SU-DHL-6 (cell line): Measurements from ENCODE around the gene ZNF628.

ENCODE experiments used
- H2AFZ ChIP-seq: fragments of 200-600 bp; sonication (generic); 2 replicates; pipeline ENCODE4 v1.6.1; 2014; ENCODE audit warnings: low read depth, mild to moderate bottlenecking, moderate library complexity, mixed read lengths, antibody characterized with exemption, low read length; ENCODE audit not compliant: severe bottlenecking
- H3F3A ChIP-seq: fragments of 200-600 bp; shearing (Covaris generic); 2 replicates; pipeline ENCODE4 v1.6.0; 2016; ENCODE audit warnings: antibody characterized with exemption, mild to moderate bottlenecking; ENCODE audit not compliant: insufficient read depth
- H3K27ac ChIP-seq: fragments of 200-600 bp; sonication (generic); 2 replicates; pipeline ENCODE4 v1.5.1; 2016; ENCODE audit warnings: low read depth, mild to moderate bottlenecking, low read length, moderate library complexity, mixed read lengths
- H3K27me3 ChIP-seq: fragments of 200-600 bp; sonication (generic), shearing (Covaris generic); 2 replicates; pipeline ENCODE4 v1.6.0; 2014; ENCODE audit warnings: mild to moderate bottlenecking, low read length
- H3K36me3 ChIP-seq: fragments of 200-600 bp; sonication (generic); 2 replicates; pipeline ENCODE4 v1.6.1; 2014; ENCODE audit warnings: mild to moderate bottlenecking, low read length, mixed read lengths
- H3K4me2 ChIP-seq: fragments of 300-600, 200-600 bp; shearing (Covaris generic), sonication (generic); 2 replicates; pipeline ENCODE4 v1.6.0; 2014; ENCODE audit warnings: low read length, low read depth, mild to moderate bottlenecking; ENCODE audit not compliant: poor library complexity, severe bottlenecking
- H3K4me3 ChIP-seq: fragments of 200-600 bp; sonication (generic); 2 replicates; pipeline ENCODE4 v1.5.1; 2014; ENCODE audit warnings: antibody characterized with exemption, low read length, mild to moderate bottlenecking, mixed read lengths; ENCODE audit not compliant: insufficient read depth, poor library complexity, severe bottlenecking
- H3K79me2 ChIP-seq: fragments of 200-600 bp; sonication (generic); 2 replicates; pipeline ENCODE4 v1.6.1; 2014; ENCODE audit warnings: mild to moderate bottlenecking, low read length, moderate library complexity; ENCODE audit not compliant: insufficient read depth
- H3K9ac ChIP-seq: fragments of 200-600 bp; sonication (generic); 2 replicates; pipeline ENCODE4 v1.7.0; 2014; ENCODE audit warnings: mild to moderate bottlenecking, low read length
- H3K9me2 ChIP-seq: fragments of 200-600 bp; sonication (generic); replicated peaks from 2 replicates; pipeline ENCODE4 v1.6.1; 2014; ENCODE audit warnings: low read length; ENCODE audit not compliant: insufficient read depth
- H3K9me3 ChIP-seq: fragments of 200-600 bp; sonication (generic); 2 replicates; pipeline ENCODE4 v1.6.1; 2014; ENCODE audit warnings: low read length, mixed read lengths; ENCODE audit not compliant: insufficient read depth
- H4K20me1 ChIP-seq: fragments of 200-600 bp; sonication (generic); 2 replicates; pipeline ENCODE4 v1.6.1; 2014; ENCODE audit warnings: low read depth, mild to moderate bottlenecking, antibody characterized with exemption, low read length, moderate library complexity, mixed read lengths
- CTCF ChIP-seq: fragments of 200-600 bp; sonication (generic); IDR thresholded peaks from one replicate; pipeline ENCODE4 v1.5.1; 2017; ENCODE audit warnings: antibody characterized with exemption, mild to moderate bottlenecking, low read length, moderate library complexity; ENCODE audit not compliant: insufficient read depth, poor library complexity, severe bottlenecking
- EZH2phosphoT487 ChIP-seq: fragments of 200-600 bp; sonication (generic), shearing (Covaris generic); conservative IDR thresholded peaks from 2 replicates; pipeline ENCODE4 v1.6.1; 2018; ENCODE audit warnings: mild to moderate bottlenecking, antibody characterized with exemption, low read length, moderate library complexity, mixed read lengths

The ZNF628 gene

GRCh38 chr19:55456347-55456746 lies 20.1 kb upstream of the ZNF628 start:
- TF ChIP-seq EZH2phosphoT487 (no peak), CTCF (no peak)
- H3K79me2 ChIP-seq = peaks cover 9% of the 10 kb centered on the region; the same call in 1 of the 2 replicates
- H3K9ac ChIP-seq = no peak overlapping the region
- no peak overlapping the region for H3K27ac ChIP-seq
- H3K36me3 ChIP-seq = no peaks in the 10 kb centered on the region
- H2AFZ ChIP-seq = no peak overlapping the region
- H3K9me2 ChIP-seq = no peaks in the 10 kb centered on the region
- peaks cover 20% of the 10 kb centered on the region for H3F3A ChIP-seq
- H3K4me3 ChIP-seq = no peak overlapping the region
- no peaks in the 10 kb centered on the region for H3K9me3 ChIP-seq
- no peak overlapping the region for H3K4me2 ChIP-seq
- no peaks in the 10 kb centered on the region for H3K27me3 ChIP-seq
- no peaks in the 10 kb centered on the region for H4K20me1 ChIP-seq

GRCh38 chr19:55457683-55458457 lies 18.5 kb upstream of the ZNF628 start:
- no peaks in the 10 kb centered on the region for H4K20me1 ChIP-seq
- no peak overlapping the region for H3K4me3 ChIP-seq
- no peak overlapping the region for H3K27ac ChIP-seq
- H3K36me3 ChIP-seq = no peaks in the 10 kb centered on the region
- H3K9me2 ChIP-seq = no peaks in the 10 kb centered on the region
- no peak overlapping the region for H3K4me2 ChIP-seq
- TF ChIP-seq EZH2phosphoT487 (no peak), CTCF (no peak)
- H3K27me3 ChIP-seq = no peaks in the 10 kb centered on the region
- peaks cover 20% of the 10 kb centered on the region for H3F3A ChIP-seq
- H3K9me3 ChIP-seq = no peaks in the 10 kb centered on the region
- H3K79me2 ChIP-seq = peaks cover 9% of the 10 kb centered on the region; the same call in 1 of the 2 replicates
- no peak overlapping the region for H3K9ac ChIP-seq
- H2AFZ ChIP-seq = no peak overlapping the region

GRCh38 chr19:55459551-55459949 lies 16.9 kb upstream of the ZNF628 start:
- H3K27me3 ChIP-seq = no peaks in the 10 kb centered on the region
- no peak overlapping the region for H3K9ac ChIP-seq
- H4K20me1 ChIP-seq = no peaks in the 10 kb centered on the region

More at GRCh38 chr19:55459551-55459949, 16.9 kb upstream of the ZNF628 start:
- Histone ChIP-seq H3F3A (peaks cover 9% of the 10 kb centered on the region; the same call in 1 of the 2 replicates), H3K36me3 (no peaks in the 10 kb centered on the region), H3K9me3 (no peaks in the 10 kb centered on the region), H2AFZ (no peak overlapping the region), H3K27ac (no peak overlapping the region), H3K9me2 (no peaks in the 10 kb centered on the region), H3K79me2 (peaks cover 9% of the 10 kb centered on the region; the same call in 1 of the 2 replicates), H3K4me3 (no peak overlapping the region), H3K4me2 (peak overlapping the region; percentile 8)
- TF ChIP-seq CTCF = no peak
- no peak for TF ChIP-seq EZH2phosphoT487
